Measurements from ENCODE around the gene ARID1B. TPM values are rescaled to one million over a fixed set of nuclear protein-coding genes. Genes with fewer than 3 reads are reported as not detected.

ARID1B gene
- total RNA-seq, 1 donor from 2014 or later: 26.4 TPM

GRCh38 chr6:156822747-156823206 is 45.6 kb downstream of the ARID1B start:
- no peak for DNase-seq (ENCODE audit: low spot score)

DNA sequence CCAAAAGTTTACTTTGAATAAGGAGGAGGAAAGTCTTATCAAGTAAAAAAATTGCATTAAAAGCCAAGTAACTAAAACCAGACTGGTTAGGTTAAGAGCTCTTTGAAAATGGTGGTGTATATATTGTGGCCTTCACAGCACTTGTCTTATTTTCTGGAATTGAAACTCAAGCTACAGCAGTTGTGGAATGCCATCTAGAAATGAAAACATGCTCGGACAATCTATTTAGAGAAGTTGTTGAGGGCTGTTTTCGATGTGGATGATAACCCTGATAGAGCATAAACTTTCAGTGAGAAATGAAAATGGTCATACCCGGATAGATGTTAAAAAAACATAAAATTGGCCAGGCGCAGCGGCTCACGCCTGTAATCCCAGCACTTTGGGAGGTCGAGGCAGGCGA is 47.0 kb downstream of the ARID1B start:
- ATAC-seq (no peak), DNase-seq (ENCODE audit: low spot score) (no peak)

More at GRCh38 chr6:156822747-156823206, 45.6 kb downstream of the ARID1B start:
- peak; percentile 82 for ATAC-seq

- DNase-seq (ENCODE audit: low spot score) (no peak), ATAC-seq (no peak)
These were observed 48.3 kb downstream of the ARID1B start for GRCh38 chr6:156825475-156825874.

- ATAC-seq (no peak), DNase-seq (ENCODE audit: low spot score) (no peak)
These were observed 49.2 kb downstream of the ARID1B start for GRCh38 chr6:156826290-156826955.

DNA sequence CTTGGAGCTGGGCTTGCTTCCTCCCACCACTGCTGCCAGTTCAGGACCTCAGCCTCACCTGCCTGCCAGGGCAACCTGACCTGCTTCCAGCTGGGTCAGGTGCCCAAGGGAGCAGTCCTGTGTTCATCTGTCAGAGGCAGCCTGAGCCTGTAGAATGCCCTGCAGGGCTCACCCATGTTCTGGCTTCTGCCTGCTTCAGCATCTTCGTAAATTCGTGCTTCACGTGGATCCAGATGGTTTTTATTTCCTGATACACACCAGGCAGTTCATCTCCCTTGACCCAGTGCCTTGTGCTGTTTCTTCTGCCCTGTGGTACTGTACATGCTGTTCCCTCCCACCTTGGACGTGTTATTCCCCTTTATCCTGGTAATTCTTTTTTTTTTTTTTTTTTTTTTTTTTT is 50.2 kb downstream of the ARID1B start:
- peak; percentile 84 for ATAC-seq
- DNase-seq (ENCODE audit: low spot score): peak; percentile 55

DNA sequence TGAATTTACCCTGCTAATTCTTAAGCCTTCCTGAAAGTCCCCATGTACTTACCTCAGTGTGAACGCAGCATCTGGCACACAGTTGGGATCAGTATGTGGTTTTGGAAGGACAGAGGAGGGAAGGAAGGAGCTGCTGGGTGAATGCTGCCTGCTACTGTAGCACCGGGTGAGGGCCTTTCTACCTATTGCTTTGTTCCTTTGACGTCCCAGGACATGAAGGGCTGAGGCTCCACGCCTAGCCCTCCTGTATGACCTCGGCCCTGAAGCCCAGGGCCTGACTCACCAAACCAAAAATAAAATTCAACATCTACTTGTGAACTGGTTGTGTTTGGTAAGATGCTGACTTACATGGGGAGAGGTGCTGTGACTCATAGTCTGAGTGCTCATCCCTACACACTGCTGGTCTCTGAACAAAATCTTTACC is 51.1 kb downstream of the ARID1B start:
- ATAC-seq: no peak
- DNase-seq (ENCODE audit: low spot score): no peak

GRCh38 chr6:156830126-156830525 is 52.9 kb downstream of the ARID1B start:
- ATAC-seq (no peak), DNase-seq (ENCODE audit: low spot score) (no peak)

GRCh38 chr6:156832231-156832647 is 55.1 kb downstream of the ARID1B start:
- no peak for DNase-seq (ENCODE audit: low spot score)

DNA sequence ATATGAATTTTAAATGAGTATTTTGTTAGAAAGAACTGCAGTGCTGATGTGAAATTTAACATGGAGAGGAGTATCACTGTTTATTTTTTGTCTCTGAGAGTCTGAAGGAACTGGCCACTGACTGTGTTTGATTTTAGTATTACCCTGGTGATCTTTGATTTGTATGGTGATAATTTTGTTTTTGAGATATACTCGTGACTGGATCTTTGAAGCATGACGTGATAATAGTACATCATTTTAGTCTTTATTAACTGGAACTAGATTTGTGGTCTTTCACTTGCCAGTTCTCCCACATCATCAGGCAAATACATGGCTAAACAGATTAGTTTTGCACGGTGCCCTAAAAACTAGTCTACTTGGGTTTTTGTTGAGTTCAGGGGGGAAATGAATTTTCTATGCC is 55.5 kb downstream of the ARID1B start:
- DNase-seq (ENCODE audit: low spot score): no peak
- peak; percentile 12 for ATAC-seq

More at GRCh38 chr6:156832231-156832647, 55.1 kb downstream of the ARID1B start:
- ATAC-seq: peak; percentile 67

- DNase-seq (ENCODE audit: low spot score) (no peak), ATAC-seq (peak; percentile 33)
These were observed 56.6 kb downstream of the ARID1B start for GRCh38 chr6:156833755-156834154.

GRCh38 chr6:156839129-156839528 is 62.0 kb downstream of the ARID1B start:
- ATAC-seq: peak; percentile 18
- DNase-seq (ENCODE audit: low spot score): no peak

GRCh38 chr6:156839591-156840001 is 62.4 kb downstream of the ARID1B start:
- ATAC-seq: peak; percentile 52
- DNase-seq (ENCODE audit: low spot score): no peak

DNA sequence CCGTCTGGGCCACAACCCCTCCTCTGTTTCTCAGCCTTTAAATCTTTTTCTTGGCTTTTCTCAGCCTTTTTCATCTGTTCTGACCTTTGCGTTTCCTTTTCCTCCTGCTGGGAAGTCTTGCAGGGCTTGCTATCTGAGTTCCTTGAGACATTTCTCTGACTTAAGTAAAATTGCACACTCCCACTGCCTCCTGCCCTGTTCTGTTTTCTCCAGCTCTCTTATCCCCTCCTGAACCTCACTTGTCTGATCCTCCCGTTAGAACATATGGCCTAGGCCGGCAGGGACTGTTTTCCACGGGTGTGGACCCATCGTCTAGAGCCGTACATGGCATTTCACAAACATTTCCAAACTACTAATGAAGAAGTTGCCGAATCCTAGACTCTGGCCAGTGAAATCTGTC is 63.0 kb downstream of the ARID1B start:
- DNase-seq (ENCODE audit: low spot score): no peak
- ATAC-seq: peak; percentile 30

GRCh38 chr6:156840606-156841005 is 63.4 kb downstream of the ARID1B start:
- DNase-seq (ENCODE audit: low spot score) (no peak), ATAC-seq (no peak)

DNA sequence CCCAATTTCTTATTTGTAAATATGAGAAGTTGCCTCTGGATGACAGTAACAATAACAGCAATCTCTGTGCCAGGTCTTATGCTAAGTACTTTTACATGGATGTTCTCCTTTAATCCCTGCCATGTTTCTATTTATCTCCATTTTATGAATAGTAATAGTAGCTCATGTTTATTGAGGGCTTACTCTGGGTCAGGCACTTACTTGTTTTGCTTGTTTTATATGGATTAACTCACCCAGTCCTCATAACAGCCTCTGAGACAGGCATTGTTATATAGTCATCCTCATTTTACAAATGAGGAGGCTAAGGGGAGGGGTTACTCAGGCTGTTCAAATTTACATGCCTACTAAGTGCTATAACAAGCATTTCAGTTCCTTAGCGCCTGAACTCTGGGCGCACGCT is 64.3 kb downstream of the ARID1B start:
- DNase-seq (ENCODE audit: low spot score): no peak
- ATAC-seq: no peak

DNA sequence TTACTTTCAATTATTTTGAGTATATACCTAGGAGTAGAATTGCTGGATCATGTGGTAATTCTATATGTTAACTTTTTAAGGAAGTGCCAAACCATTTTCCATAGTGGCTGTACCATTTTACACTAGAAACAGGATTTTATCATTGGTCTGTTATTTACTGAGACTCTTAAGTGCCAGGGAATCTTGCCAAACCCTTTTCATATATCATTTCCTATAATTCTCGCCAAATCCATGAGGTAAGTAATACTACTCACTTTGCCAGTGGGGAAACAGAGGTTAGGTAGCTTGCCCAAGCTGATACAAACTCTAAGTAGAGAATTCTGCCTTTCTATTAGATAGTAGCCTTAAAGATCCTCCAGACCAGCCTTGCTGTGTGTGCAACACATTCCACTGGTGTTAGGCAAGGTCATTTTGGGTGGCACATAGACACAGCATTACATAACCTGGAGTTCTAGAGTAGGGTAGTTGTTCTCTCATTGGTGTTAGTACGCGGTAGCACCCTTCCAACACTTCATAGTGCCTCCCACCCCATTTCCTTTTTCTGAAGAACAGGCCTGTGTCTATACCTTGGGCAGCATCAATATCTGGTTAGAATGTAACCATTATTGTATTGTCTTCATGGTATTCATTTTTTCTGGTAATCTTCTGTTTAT is 65.5 kb downstream of the ARID1B start:
- peak; percentile 71 for ATAC-seq
- DNase-seq (ENCODE audit: low spot score): no peak

DNA sequence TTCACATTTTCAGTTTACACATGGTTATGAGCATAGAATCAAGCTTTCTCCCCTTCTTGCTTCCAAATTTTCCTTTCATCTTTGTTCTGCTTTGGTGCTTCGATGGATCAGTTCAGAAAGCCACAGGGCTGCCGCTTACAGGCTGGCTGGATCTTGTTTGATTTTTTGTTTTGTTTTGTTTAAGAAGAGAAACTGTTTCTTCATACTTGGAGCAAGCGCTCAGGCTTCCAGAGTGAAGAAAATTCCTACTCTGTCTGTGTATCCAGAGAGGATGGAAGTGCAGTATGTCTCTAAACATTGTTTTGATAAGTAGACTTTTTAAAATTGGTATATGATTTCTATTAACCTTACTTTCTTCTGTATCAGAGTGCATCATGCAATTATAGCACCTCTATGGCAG is 66.9 kb downstream of the ARID1B start:
- no peak for DNase-seq (ENCODE audit: low spot score)
- no peak for ATAC-seq

DNA sequence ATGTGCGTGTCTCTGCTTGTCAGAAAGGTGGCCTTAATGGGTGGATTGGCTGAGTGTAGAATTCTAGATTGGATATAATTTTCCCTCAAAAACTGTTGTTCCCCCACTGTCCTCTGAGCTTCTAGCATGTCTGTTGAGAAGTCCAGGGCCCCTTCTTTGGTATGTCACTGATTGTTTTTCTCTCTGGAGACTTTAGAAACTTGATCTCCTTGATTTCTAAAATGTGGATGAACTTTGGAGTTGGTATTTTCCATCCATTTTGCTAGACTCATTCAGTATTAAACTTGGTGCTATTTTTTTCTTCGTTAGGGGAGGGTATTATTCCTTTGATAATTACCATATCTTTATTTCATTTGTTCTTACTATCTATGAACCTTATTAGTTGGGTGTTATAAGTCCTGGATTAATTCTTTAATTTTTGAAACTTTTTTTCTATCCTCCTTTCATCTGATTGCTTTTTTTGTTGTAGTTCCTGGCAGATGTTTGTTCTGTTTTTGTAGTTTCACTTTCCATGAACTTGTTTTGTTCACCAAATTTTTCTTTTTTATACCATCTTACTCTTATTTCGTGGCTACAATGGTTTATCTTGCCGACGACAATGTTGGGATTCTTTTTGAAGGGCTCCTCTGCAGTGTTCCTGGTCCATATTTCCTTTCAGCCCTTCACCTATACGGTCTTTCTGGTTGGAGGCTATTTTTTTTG is 68.4 kb downstream of the ARID1B start:
- no peak for DNase-seq (ENCODE audit: low spot score)
- ATAC-seq: no peak

DNA sequence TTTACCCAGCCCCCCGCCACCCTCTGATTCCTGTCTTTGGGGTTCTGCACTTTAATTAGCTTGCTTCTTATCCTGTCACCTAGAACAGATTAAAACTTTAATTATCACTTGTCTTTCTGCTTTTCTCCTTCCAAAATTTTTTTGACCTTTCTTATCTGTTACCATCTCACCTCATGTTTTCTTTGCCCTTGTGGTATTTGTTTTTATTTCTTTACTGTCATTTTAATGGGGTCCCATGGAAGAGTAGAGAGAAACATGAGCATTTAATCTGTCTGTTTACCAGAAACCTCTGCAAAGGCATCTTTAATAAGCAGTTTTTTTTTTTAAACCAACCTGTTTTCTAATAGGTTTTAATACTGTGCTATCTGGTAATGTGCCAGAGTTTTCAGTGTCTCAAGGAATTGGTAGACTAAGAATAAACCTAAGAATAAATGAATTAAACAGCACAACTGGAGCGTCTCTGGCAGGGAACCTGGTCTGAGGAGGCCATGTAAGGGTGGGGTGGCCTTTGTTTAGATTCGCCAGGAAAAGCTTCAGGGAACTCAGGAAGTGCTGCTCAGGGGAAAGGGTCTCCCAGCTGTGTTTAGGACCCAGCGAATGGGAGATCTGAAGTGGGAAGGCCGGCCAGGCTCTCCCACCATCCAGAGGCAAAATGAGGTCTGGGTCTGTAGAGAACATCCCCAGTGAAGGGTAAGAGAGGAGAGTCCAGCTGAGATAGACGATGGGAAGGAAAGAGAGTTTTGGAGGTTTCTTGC is 69.8 kb downstream of the ARID1B start:
- no peak for DNase-seq (ENCODE audit: low spot score)
- no peak for ATAC-seq

GRCh38 chr6:156848123-156848522 is 70.9 kb downstream of the ARID1B start:
- DNase-seq (ENCODE audit: low spot score) (no peak), ATAC-seq (no peak)

GRCh38 chr6:156848533-156848932 is 71.4 kb downstream of the ARID1B start:
- ATAC-seq: peak; percentile 31
- DNase-seq (ENCODE audit: low spot score): no peak
